T-helper 1 cell treated with Interleukin-12 subunit alpha and Interleukin-12 subunit beta and Interleukin-4 antibody, amounts not matched to agents 30 μg/mL and 1 μg/mL, for 36 hours (primary cell): ENCODE data around the gene STK11.

ENCODE experiments used
- H3K27ac Mint-ChIP-seq: one replicate; pipeline ENCODE4 v1.8.0; 2021; ENCODE audit warnings: mild to moderate bottlenecking, mixed read lengths
- H3K27me3 Mint-ChIP-seq: one replicate; pipeline ENCODE4 v1.8.0; 2021; ENCODE audit warnings: low read depth, mixed read lengths
- H3K36me3 Mint-ChIP-seq: one replicate; pipeline ENCODE4 v1.8.0; 2021; ENCODE audit warnings: low read depth, mixed read lengths
- H3K4me1 Mint-ChIP-seq: one replicate; pipeline ENCODE4 v1.8.0; 2021; ENCODE audit warnings: low read depth, mixed read lengths
- H3K4me3 Mint-ChIP-seq: one replicate; pipeline ENCODE4 v1.8.0; 2021; ENCODE audit warnings: mild to moderate bottlenecking, moderate library complexity, mixed read lengths
- H3K9me3 Mint-ChIP-seq: one replicate; pipeline ENCODE4 v1.8.0; 2021; ENCODE audit warnings: mixed read lengths

STK11 gene

DNA sequence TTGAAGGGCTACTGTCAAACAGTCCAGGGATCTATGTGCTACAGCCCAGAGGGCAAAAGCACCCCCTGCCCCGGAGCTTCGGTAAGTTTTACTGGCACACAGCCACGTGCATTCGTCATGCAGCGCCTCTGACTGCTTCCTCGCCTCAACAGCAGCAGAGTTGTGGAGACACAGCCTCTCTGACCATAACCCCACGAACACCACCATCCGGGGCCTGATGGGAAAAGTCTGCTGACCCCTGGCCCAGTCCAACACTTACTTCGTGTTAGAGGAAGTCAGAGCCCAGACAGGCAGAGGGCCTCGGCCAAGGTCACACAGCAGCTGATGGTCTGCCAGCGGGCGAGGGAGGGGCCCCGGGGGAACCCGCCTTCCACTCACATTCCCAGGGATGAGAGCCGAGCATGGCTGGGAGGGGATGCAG lies 27.1 kb downstream of the STK11 start:
- H3K4me3 Mint-ChIP-seq: no peak overlapping the region
- H3K27me3 Mint-ChIP-seq: no peaks in the 10 kb centered on the region
- no peaks in the 10 kb centered on the region for H3K4me1 Mint-ChIP-seq
- H3K27ac Mint-ChIP-seq: no peak overlapping the region
- no peaks in the 10 kb centered on the region for H3K36me3 Mint-ChIP-seq
- H3K9me3 Mint-ChIP-seq: no peaks in the 10 kb centered on the region

DNA sequence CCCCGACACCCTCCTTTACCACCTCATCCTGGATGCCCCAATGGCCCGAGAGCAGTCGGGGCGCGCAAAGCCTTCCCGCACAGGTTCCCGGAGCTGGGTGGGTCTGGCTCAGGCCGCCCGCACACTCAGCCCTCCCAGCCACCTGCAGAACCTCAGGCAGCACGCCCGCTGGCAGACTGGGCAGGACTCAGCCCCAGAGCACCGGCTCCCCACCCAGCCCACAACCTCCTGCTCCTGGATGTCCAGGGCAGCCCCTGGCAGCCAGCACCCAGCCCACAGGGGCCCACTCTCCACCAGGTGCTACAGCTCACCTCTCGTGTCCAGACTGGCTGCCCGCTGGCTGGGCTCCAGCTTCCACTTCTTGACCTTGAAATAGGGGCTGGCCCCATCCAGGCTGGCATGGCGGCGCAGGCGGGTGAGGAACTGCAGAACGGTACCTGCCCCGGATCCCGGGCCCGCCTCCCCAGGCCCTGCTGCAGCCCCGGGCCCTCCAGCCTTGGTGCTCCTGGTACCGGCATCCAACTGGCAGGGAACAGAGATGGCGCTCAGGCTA lies 27.6 kb downstream of the STK11 start:
- H3K4me3 Mint-ChIP-seq: no peak overlapping the region
- no peaks in the 10 kb centered on the region for H3K36me3 Mint-ChIP-seq
- H3K4me1 Mint-ChIP-seq: no peaks in the 10 kb centered on the region
- peaks cover 1% of the 10 kb centered on the region for H3K27me3 Mint-ChIP-seq
- no peaks in the 10 kb centered on the region for H3K9me3 Mint-ChIP-seq
- no peak overlapping the region for H3K27ac Mint-ChIP-seq

DNA sequence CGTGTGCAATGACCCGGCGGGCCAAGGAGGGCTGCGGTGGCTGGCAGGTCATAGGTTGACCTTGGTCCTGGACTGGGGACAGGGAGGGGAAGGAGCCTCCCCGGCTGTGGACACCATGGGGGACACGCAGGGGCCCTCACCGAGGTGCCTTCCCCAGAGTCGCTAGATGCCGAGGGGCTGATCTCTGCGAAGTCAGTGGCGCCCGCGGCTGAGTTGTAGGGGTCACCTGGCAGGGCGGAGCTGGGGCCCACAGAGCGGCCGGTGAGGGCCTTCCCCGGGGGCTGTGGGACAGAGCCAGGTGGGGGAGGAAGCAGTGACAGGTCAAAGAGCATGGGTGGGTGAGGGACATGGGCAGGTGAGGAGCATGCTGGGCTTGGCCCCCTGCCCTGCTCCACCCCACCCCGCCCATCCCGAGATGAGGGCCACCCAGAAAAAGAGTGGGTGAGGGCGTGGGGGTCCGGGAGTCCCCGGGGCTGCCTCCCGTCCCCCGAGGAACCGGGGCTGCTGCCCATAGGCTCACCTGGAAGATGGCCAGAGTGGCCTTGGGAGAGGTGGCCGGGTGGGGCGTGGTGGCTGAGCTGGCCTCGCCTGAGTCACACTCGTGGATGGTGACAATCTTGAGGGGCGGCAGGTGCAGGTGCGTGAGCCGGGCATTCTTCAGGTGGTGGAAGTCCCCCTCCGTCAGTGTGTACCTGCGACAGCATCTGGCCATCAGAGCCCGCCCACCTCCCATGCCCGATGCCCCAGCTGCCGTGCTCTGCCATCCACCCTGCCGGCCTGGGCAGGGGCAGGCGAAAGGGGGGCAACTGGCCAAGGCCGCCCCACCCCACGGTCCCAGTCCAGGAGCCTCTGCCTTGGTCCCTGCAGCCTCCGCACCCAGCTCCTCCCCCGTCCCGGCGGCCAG lies 28.7 kb downstream of the STK11 start:
- Mint-ChIP-seq H3K4me1 (peaks cover 7% of the 10 kb centered on the region), H3K4me3 (no peak overlapping the region), H3K27me3 (peaks cover 12% of the 10 kb centered on the region), H3K36me3 (no peaks in the 10 kb centered on the region), H3K9me3 (no peaks in the 10 kb centered on the region), H3K27ac (no peak overlapping the region)

DNA sequence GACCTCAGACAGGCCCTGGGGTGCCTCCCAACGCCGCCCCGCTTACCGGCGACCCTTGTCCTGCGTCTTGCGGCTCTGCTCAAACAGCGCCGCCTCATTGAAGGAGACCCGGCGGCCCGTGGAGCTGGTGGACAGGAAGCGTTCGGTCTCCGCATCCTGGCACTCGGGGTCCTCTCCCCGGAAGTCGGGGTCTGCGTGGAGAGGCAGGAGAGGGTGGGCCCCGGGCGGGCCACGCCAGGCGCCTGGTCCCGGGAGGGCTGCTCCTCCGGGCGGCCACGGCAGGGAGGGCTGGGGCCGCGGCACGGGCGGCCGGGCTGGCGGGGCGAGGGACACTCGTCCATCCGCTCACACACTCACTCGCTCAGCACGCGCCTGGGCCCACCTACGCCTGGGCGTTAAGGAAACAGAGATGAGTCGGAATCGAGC lies 29.4 kb downstream of the STK11 start:
- Mint-ChIP-seq H3K9me3 (no peaks in the 10 kb centered on the region), H3K36me3 (no peaks in the 10 kb centered on the region), H3K4me3 (no peak overlapping the region), H3K27ac (no peak overlapping the region), H3K27me3 (peaks cover 17% of the 10 kb centered on the region), H3K4me1 (peaks cover 9% of the 10 kb centered on the region)

DNA sequence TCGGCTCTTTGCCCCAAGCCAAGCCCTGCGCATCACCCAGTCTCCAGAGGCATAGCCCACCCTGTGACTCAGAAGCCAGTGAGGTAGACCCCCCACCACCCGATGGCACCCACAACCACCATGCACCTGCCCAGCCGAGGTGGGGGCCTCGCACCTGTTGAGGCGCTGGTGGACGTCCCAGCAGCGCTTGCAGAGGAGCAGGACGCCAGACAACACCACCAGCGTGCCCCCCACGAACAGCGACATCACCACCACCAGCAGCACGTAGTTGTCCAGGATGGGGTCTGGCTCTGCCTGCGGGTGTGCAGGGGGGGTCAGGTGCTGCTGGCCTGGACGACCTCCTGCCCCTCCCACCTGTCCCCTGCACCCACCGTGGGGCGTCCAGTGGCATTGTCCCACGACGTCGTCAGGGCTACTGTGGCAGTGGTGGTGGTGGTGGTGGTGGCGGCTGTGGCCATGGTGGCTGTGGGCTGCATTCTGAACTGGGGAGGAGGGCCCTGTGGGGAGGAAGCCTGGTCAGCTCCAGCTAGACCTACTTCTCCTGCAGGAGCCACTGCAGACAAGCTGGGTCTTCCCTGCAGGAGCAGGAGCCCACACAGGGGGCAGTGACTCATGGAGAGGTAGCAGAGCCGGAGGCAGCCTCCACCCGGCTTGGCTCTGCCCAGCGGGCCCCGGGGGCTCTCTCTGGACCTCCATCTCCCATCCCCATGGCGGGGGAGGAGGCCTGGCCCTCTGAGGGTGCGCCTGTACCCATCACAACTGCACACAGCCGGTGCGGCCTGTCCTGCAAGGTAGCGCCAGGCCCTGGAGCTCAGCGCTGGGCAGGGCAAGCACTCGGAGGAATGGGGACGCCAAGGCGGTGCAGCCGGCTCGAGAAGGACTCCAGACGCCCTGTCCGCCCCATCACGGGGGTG lies 30.3 kb downstream of the STK11 start:
- Mint-ChIP-seq H3K27ac (no peak overlapping the region), H3K4me1 (peaks cover 10% of the 10 kb centered on the region), H3K27me3 (peaks cover 17% of the 10 kb centered on the region), H3K9me3 (no peaks in the 10 kb centered on the region), H3K4me3 (no peak overlapping the region), H3K36me3 (no peaks in the 10 kb centered on the region)

DNA sequence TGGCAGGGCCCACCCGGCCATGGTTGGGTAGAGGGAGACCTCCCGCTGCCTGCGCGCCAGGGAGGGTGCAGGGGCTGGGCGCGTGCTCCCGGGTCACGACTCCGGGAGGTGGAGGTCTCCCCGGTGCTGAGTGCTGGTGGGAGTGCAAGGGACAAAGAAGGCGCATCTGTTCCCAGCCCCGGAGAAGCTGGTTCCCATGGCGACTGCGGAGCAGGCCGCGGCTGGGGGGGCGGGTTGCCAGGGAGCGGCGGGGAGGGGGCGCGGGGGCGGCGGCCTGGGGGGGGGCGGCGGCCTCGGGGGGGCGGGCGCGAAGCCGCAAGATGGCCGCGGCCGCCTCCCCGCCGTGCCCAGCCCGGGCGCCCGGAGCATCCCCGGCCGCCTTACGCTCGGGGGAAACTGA lies 31.0 kb downstream of the STK11 start:
- Mint-ChIP-seq H3K27me3 (peaks cover 21% of the 10 kb centered on the region), H3K9me3 (no peaks in the 10 kb centered on the region), H3K36me3 (no peaks in the 10 kb centered on the region), H3K27ac (no peak overlapping the region), H3K4me1 (peaks cover 17% of the 10 kb centered on the region), H3K4me3 (no peak overlapping the region)

DNA sequence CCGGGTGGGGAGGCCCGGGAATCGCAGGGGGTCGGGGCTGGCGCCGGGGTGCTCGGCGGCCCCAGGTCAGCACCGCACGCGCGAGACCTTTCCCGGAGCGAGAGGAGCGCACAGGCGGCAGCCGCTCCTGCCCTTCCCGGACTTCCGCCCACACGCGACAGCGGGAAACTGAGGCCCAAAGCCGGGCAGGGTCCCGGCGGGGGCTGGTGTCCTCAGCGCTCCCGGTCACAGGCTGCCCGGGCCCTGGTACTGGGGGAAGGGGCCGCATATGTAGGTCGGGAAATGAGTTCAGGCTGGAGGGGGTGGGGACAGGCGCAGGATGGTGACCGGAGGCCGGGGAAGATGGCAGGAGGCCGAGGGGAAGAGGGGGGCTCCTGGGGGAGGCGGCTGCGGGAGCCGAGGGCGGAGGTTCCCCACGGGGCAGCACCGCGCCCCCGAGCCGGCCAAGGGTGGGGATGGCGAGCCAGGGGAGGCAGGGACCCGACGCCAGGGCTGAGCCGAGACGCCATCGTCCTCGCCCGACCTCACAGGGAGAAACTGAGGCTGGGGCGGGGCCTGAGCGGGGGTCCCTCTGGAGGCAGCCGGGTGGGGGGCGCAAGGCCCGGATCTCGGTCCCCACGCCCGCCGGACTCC lies 31.6 kb downstream of the STK11 start:
- H3K4me1 Mint-ChIP-seq: peaks cover 17% of the 10 kb centered on the region

DNA sequence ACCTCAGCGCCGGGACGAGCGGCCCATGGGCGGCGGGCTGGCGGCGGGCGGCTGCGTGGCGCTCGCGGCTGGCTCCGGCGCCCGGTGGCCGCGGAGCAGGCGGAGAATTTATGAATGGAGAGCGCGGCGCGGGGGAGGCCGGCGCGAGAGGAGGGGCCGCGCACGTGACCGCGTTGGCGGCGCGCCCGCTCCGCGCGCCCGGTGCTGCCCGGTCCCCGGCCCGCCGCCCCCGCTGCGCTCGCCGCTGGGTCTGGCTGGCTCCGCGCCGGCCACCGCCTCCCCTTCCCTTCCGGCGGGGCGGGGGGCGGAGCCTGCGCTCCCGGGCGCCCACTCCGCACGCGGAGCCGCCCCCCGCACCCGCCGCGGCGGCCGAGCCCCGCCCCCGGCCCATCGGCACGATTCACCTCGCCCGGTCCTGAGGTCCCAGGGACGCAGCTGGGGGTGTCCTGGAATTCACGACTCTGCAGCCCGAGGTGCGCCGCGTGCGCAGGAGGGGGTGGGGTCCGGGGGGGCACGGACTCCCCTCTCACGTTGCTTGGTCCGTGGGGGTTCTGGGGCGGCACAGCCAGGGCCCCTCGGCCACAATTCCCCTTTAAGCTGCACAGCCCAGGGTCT lies 32.3 kb downstream of the STK11 start, which contains the start of gene CBARP:
Gene CBARP, minus strand, starts transcription at position 252 of the 615 bp plus-strand sequence. CDS start 1,905 bp downstream, outside the sequence.
- peaks cover 17% of the 10 kb centered on the region for H3K4me1 Mint-ChIP-seq
- H3K4me3 Mint-ChIP-seq: peak within 1 kb of the TSS; percentile 76
- H3K27ac Mint-ChIP-seq: peak within 1 kb of the TSS; percentile 29
- peaks cover 21% of the 10 kb centered on the region for H3K27me3 Mint-ChIP-seq
- H3K9me3 Mint-ChIP-seq: no peaks in the 10 kb centered on the region
- H3K36me3 Mint-ChIP-seq: no peaks in the 10 kb centered on the region

More for the DNA sequence above, 31.6 kb downstream of the STK11 start:
- H3K27me3 Mint-ChIP-seq: peaks cover 21% of the 10 kb centered on the region
- H3K9me3 Mint-ChIP-seq: no peaks in the 10 kb centered on the region
- H3K4me3 Mint-ChIP-seq: peak overlapping the region; percentile 40
- H3K36me3 Mint-ChIP-seq: no peaks in the 10 kb centered on the region
- H3K27ac Mint-ChIP-seq: no peak overlapping the region

DNA sequence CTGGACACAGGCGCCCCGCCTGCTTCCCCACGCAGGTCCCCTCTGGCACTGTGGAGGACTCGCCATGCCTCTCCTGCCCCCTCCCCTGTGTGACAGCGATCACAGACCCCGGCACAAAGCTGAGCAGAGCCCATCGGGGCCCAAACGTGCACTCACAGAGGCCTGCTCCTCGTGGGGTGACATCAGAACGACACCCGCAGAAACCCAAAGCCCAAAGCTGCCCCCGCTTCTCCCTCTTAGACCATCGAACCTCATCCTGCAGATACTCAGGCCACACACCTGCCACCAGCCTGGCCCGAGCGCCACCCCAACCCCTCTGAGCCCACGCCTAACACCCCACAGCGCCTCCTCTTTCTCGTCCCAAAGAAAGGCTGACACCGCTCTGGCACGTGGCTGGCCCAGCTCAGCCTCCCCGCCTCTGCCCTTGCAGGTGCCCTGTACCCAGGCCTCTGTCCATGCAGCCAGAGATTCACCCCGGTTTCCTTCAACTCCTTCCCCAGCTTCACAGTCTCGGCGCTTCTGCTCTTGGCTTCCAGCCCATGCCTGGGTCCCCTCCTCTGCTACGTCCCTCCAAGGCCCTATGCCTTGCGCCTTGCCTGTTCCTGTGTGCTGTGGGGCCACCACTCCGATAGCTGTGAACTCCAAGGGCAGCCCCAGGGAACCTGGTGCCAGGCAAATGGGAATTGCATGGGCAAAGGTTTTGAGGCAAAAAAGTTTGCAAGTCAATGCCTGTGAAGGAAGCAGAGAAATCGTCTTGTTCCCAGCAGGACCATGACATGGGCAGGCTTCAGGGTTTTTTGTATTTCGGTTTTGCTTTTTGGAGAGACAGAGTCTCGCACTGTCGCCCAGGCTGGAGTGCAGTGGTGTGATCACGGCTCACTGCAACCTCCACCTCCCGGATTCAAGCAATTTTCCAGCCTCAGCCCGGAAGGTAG lies 33.1 kb downstream of the STK11 start:
- Mint-ChIP-seq H3K9me3 (no peaks in the 10 kb centered on the region), H3K27ac (peak overlapping the region; percentile 29), H3K4me1 (peaks cover 24% of the 10 kb centered on the region), H3K4me3 (peak overlapping the region; percentile 76), H3K27me3 (peaks cover 21% of the 10 kb centered on the region), H3K36me3 (no peaks in the 10 kb centered on the region)

DNA sequence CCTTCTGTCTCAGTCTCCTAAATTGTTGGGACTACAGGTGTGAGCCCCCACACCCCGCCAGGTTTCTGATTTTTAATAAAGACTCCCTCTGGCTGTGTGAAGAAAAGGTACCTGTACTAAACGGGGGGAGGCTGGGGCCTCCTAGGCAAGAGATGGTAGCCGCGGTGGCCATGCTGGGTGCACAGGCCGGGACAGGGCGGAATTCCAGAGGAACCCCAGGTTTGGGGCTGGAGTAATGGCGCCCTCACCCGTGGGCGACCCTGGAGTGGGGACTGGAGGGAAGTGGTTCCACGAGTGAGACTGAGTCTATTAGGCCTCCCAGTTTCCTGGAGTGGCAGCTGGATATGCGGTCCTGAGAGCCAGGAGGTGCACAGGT lies 33.8 kb downstream of the STK11 start:
- H3K9me3 Mint-ChIP-seq: no peaks in the 10 kb centered on the region
- peaks cover 24% of the 10 kb centered on the region for H3K4me1 Mint-ChIP-seq
- peak overlapping the region; percentile 3 for H3K27ac Mint-ChIP-seq
- peaks cover 21% of the 10 kb centered on the region for H3K27me3 Mint-ChIP-seq
- peak overlapping the region; percentile 76 for H3K4me3 Mint-ChIP-seq
- no peaks in the 10 kb centered on the region for H3K36me3 Mint-ChIP-seq

DNA sequence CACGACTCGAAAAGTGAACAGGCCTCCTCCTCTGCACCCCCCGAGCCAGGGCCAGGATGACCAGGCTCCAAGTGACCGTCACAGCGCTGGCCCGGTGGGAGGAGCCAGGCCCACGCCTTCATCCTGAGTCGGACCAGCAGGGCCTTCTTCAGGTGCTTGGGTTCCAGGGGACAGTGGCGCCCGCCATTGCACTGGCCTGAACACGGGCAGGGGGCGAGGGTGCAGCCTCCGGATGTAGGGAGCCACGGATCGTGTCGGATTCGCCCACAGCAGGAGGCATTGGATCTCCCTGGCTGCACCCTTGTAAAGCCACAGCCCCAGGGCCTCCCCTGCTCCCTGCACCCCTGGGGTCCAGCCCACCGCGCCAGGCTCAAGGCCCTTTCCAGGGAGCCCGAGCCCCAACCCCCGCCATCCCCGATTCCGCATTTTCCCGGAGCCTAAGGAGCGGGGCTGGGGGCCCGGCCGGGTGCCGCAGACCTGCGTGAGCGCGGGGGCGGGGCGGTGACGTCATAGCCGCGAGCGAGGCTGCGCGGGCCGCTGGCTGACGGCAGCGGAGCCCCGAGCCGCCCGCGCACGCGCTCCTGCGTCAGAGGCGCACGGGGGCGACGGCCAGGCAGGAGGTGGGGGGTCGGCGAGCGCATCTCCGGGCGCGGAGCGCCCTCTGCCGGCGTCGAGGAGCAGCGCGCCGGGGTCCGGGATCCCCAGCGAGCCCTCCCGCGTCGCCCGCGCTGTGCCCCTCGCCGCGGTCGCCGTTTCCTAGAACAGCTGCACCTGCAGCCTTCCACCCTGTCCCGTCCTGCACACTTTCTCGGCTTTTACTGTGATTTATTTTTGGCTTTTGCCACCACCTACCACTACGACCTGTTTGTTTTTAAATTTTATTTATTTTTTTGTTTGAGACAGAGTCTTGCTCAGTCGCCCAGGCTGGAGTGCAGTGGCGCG lies 34.5 kb downstream of the STK11 start:
- Mint-ChIP-seq H3K27me3 (peaks cover 21% of the 10 kb centered on the region), H3K27ac (no peak overlapping the region)

DNA sequence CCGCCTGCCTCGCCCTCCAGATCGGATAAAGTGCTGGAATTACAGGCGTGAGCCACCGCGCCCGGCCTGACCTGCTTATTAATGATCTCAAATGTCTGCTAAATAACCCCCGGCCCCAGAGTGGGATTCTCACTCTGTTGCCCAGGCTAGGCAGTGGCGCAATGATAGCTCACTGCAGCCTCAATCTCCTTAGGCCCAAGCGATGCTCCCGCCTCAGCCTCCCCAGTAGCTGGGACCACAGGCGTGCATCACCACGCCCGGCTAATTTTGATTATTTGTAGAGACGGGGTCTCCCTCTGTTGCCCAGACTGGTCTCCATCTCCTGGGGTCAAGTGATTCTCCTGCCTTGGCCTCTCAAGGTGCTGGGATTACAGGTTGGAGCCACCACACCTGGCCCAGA lies 35.3 kb downstream of the STK11 start:
- Mint-ChIP-seq H3K27me3 (peaks cover 21% of the 10 kb centered on the region), H3K27ac (peak overlapping the region; percentile 87), H3K4me3 (peak overlapping the region; percentile 88), H3K4me1 (peaks cover 27% of the 10 kb centered on the region), H3K36me3 (peaks cover 2% of the 10 kb centered on the region), H3K9me3 (no peaks in the 10 kb centered on the region)

More for the DNA sequence above, 34.5 kb downstream of the STK11 start:
- no peaks in the 10 kb centered on the region for H3K9me3 Mint-ChIP-seq
- peak overlapping the region; percentile 46 for H3K4me3 Mint-ChIP-seq
- H3K36me3 Mint-ChIP-seq: peaks cover 2% of the 10 kb centered on the region
- peaks cover 27% of the 10 kb centered on the region for H3K4me1 Mint-ChIP-seq
